ENCODE data around the gene COPS7A.

GRCh38 chr12:6699259-6699988 lies 24.4 kb upstream of the COPS7A start:
- TF ChIP-seq, protein P1, sequence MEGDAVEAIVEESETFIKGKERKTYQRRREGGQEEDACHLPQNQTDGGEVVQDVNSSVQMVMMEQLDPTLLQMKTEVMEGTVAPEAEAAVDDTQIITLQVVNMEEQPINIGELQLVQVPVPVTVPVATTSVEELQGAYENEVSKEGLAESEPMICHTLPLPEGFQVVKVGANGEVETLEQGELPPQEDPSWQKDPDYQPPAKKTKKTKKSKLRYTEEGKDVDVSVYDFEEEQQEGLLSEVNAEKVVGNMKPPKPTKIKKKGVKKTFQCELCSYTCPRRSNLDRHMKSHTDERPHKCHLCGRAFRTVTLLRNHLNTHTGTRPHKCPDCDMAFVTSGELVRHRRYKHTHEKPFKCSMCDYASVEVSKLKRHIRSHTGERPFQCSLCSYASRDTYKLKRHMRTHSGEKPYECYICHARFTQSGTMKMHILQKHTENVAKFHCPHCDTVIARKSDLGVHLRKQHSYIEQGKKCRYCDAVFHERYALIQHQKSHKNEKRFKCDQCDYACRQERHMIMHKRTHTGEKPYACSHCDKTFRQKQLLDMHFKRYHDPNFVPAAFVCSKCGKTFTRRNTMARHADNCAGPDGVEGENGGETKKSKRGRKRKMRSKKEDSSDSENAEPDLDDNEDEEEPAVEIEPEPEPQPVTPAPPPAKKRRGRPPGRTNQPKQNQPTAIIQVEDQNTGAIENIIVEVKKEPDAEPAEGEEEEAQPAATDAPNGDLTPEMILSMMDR (conservative IDR thresholded peaks at IDR 0.05 in 1 of 2, IDR thresholded peaks at IDR 0.05 in 1 of 2; ENCODE audit: low read depth in 1 of 2, low read length in 2 of 2): no peak
- TF ChIP-seq EZH2 (IDR thresholded peaks at IDR 0.05; ENCODE audit: low read length, missing control alignments): peak; percentile 69
